Keratinocyte (primary cell): ENCODE measurements around the gene GCNT2. TPM values are rescaled to one million over a fixed set of nuclear protein-coding genes. Genes with fewer than 3 reads are reported as not detected.

ENCODE experiments used
- DNase-seq: peaks from one replicate; pipeline ENCODE4 v3.0.0-alpha.2; 2011; ENCODE audit warnings: low read depth, missing footprints, low spot score
- FAIRE-seq: peaks from 2 replicates; lab custom pipeline; 2011; peaks lifted over from hg19 to GRCh38; lab: Jason Lieb, UNC
- H2AFZ ChIP-seq: 2 replicates; pipeline ENCODE4 v1.6.0; 2012; ENCODE audit warnings: low read length, control low read depth, inconsistent platforms; ENCODE audit not compliant: control insufficient read depth
- H3K27ac ChIP-seq: 2 replicates; pipeline ENCODE4 v1.5.1; 2011; ENCODE audit warnings: low read length; ENCODE audit not compliant: control insufficient read depth, insufficient read depth
- H3K27me3 ChIP-seq: 3 replicates; pipeline ENCODE4 v1.6.0; 2011; ENCODE audit warnings: low read length; ENCODE audit not compliant: control insufficient read depth, insufficient read depth; ENCODE audit errors: extremely low read depth
- H3K36me3 ChIP-seq, 2 experiments: 2 replicates in 1 of 2; 3 replicates in 1 of 2; pipeline ENCODE4 v1.5.1; 2011; ENCODE audit warnings: low read length in 2 of 2, mild to moderate bottlenecking in 1 of 2; ENCODE audit not compliant: control insufficient read depth in 2 of 2, insufficient read depth in 2 of 2; ENCODE audit errors: extremely low read depth in 1 of 2
- H3K4me1 ChIP-seq: 3 replicates; pipeline ENCODE4 v1.5.1; 2011; ENCODE audit warnings: low read length; ENCODE audit not compliant: control insufficient read depth, insufficient read depth; ENCODE audit errors: extremely low read depth
- H3K4me2 ChIP-seq: 3 replicates; pipeline ENCODE4 v1.6.0; 2011; ENCODE audit warnings: low read depth, low read length; ENCODE audit not compliant: control insufficient read depth, insufficient read depth; ENCODE audit errors: extremely low read depth
- H3K4me3 ChIP-seq, 3 experiments: fragments of 200-600 bp in 1 of 3; sonication (generic) in 1 of 3; 2 replicates in 2 of 3; 3 replicates in 1 of 3; pipeline ENCODE4 v1.5.1; 2011 to 2016; ENCODE audit warnings: low read length in 3 of 3, mild to moderate bottlenecking in 3 of 3, control low read depth in 2 of 3, inconsistent platforms in 1 of 3, low read depth in 1 of 3, mixed read lengths in 1 of 3, mixed run types in 1 of 3, moderate library complexity in 1 of 3; ENCODE audit not compliant: control insufficient read depth in 2 of 3, insufficient read depth in 2 of 3; ENCODE audit errors: extremely low read depth in 1 of 3
- H3K79me2 ChIP-seq: 2 replicates; pipeline ENCODE4 v1.6.0; 2012; ENCODE audit warnings: low read length; ENCODE audit not compliant: control insufficient read depth, insufficient read depth
- H3K9ac ChIP-seq: 3 replicates; pipeline ENCODE4 v1.6.0; 2011; ENCODE audit warnings: low read length; ENCODE audit not compliant: control insufficient read depth, insufficient read depth; ENCODE audit errors: extremely low read depth
- H3K9me1 ChIP-seq: 3 replicates; pipeline ENCODE4 v1.6.0; 2011; ENCODE audit warnings: low read length; ENCODE audit not compliant: control insufficient read depth, insufficient read depth; ENCODE audit errors: extremely low read depth
- H3K9me3 ChIP-seq: 2 replicates; pipeline ENCODE4 v1.5.1; 2012; ENCODE audit warnings: low read depth, low read length; ENCODE audit not compliant: control insufficient read depth
- H4K20me1 ChIP-seq: 3 replicates; pipeline ENCODE4 v1.6.0; 2011; ENCODE audit warnings: low read length; ENCODE audit not compliant: control insufficient read depth, insufficient read depth; ENCODE audit errors: extremely low read depth
- CTCF ChIP-seq, 3 experiments: IDR thresholded peaks in 1 of 3; conservative IDR thresholded peaks in 1 of 3; optimal IDR thresholded peaks in 1 of 3; 2 replicates in 2 of 3; 3 replicates in 1 of 3; pipeline versions ENCODE3 to v1.5.1; 2011; ENCODE audit warnings: low read length in 3 of 3, mild to moderate bottlenecking in 3 of 3, moderate library complexity in 2 of 3, control low read depth in 1 of 3, inconsistent platforms in 1 of 3; ENCODE audit not compliant: insufficient read depth in 2 of 3; ENCODE audit errors: extremely low read depth in 1 of 3
- EZH2 ChIP-seq: IDR thresholded peaks from one replicate; pipeline ENCODE4 v1.6.1; 2012; ENCODE audit warnings: inconsistent platforms, mild to moderate bottlenecking, low read length, moderate library complexity
- dilution Hi-C: fragments of 300-500 bp; cut with MboI; formaldehyde crosslinking; loops from one replicate; pipeline ENCODE4 v1.7.0; 2020; ENCODE audit warnings: low sequenced_read_pairs; ENCODE audit not compliant: extremely low pct_ligation_motif_present
- polyA plus RNA-seq, 5 experiments: library from polyadenylated mRNA; depleted of rRNA in 3 of 5; stranded (reverse) in 3 of 5; stranded (forward) in 1 of 5; unstranded in 1 of 5; fragments of >200 nt; gene quantifications; 1 replicate in 1 of 5; 2 replicates in 3 of 5; 3 replicates in 1 of 5; pipeline versions ENCODE4 v1.2.1 to v1.2.3, GENCODE V29; 2011 to 2012; ENCODE audit warnings: missing spikeins in 2 of 5, low read depth in 1 of 5, low replicate concordance in 1 of 5

The GCNT2 gene
- polyA plus RNA-seq, 1 donor (not counting 4 experiments of a cell fraction or from before 2014, with no cell fraction given), result 7.3 TPM

DNA sequence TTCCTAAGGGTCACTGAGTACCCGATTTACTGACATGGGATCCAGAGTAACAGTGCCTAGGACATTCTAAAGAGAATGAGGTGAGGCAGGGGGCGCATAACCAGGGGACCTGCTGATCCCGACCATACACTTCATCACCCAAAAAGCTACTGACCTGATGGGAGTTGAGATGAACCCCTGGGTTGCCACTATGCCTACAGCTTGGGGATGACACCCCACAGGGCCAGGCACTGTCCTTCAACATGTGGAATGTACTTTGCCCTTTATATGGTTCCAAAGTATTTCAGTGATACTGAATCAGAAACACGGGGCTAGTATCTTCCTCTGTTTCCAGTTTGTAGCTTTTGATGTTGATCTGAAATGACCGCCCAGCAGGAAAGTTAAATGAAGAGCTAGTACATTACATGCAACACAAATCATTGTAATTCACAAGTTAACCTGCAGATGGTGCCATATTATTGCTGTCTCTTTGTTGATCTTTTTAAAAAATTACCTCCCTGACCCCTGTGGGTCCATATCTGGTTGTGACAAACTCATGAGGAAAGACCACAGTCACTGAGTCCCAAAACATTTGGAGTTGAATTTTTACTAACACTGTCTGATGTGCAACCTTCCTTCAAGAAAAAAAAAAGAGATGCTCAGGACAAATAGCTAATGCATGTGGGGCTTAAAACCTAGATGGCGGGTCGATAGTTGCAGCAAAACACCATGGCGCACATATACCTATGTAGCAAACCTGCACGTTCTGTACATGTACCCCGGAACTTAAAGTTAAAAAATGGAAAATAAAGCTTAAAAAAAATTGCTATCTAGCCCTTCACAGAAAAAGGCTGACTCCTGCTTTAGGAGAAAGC lies 42.7 kb upstream of the GCNT2 start:
- H3K4me1 ChIP-seq, result peaks cover 10% of the 10 kb centered on the region
- FAIRE-seq (peak; percentile 36), DNase-seq (no peak)
- H3K9me1 ChIP-seq, result no peaks in the 10 kb centered on the region
- dilution Hi-C loops, result no loop called here
- H4K20me1 ChIP-seq, result no peaks in the 10 kb centered on the region
- no peak overlapping the region for H3K9ac ChIP-seq
- no peak overlapping the region for H3K27ac ChIP-seq
- no peaks in the 10 kb centered on the region for H3K27me3 ChIP-seq
- H3K36me3 ChIP-seq, result no peaks in the 10 kb centered on the region
- H3K4me2 ChIP-seq, result no peak overlapping the region
- H3K79me2 ChIP-seq, result no peaks in the 10 kb centered on the region
- H3K4me3 ChIP-seq, result no peak overlapping the region
- H3K9me3 ChIP-seq, result no peaks in the 10 kb centered on the region
- no peak overlapping the region for H2AFZ ChIP-seq
- TF ChIP-seq EZH2, result no peak
- TF ChIP-seq CTCF (optimal IDR thresholded peaks at IDR 0.05 in 1 of 3, IDR thresholded peaks at IDR 0.05 in 1 of 3, conservative IDR thresholded peaks at IDR 0.05 in 1 of 3; ENCODE audit: extremely low read depth in 1 of 3, insufficient read depth in 2 of 3, low read length in 3 of 3), result peak in 2 of 3 experiments; percentile 56 to 61

GRCh38 chr6:10479939-10480700 lies 41.0 kb upstream of the GCNT2 start:
- Histone ChIP-seq H3K9ac (no peak overlapping the region), H3K79me2 (no peaks in the 10 kb centered on the region), H3K9me1 (no peaks in the 10 kb centered on the region), H3K9me3 (no peaks in the 10 kb centered on the region), H3K4me2 (peak overlapping the region; percentile 22), H3K36me3 (no peaks in the 10 kb centered on the region), H3K27me3 (no peaks in the 10 kb centered on the region), H2AFZ (no peak overlapping the region), H3K4me1 (peaks cover 10% of the 10 kb centered on the region), H3K4me3 (no peak overlapping the region), H3K27ac (no peak overlapping the region), H4K20me1 (no peaks in the 10 kb centered on the region)
- dilution Hi-C loops, result no loop called here
- FAIRE-seq (no peak), DNase-seq (no peak)
- TF ChIP-seq EZH2, result no peak
- no peak for TF ChIP-seq CTCF (optimal IDR thresholded peaks at IDR 0.05 in 1 of 3, IDR thresholded peaks at IDR 0.05 in 1 of 3, conservative IDR thresholded peaks at IDR 0.05 in 1 of 3; ENCODE audit: extremely low read depth in 1 of 3, insufficient read depth in 2 of 3, low read length in 3 of 3)
